ENCODE results near the gene NOL8.

DNA sequence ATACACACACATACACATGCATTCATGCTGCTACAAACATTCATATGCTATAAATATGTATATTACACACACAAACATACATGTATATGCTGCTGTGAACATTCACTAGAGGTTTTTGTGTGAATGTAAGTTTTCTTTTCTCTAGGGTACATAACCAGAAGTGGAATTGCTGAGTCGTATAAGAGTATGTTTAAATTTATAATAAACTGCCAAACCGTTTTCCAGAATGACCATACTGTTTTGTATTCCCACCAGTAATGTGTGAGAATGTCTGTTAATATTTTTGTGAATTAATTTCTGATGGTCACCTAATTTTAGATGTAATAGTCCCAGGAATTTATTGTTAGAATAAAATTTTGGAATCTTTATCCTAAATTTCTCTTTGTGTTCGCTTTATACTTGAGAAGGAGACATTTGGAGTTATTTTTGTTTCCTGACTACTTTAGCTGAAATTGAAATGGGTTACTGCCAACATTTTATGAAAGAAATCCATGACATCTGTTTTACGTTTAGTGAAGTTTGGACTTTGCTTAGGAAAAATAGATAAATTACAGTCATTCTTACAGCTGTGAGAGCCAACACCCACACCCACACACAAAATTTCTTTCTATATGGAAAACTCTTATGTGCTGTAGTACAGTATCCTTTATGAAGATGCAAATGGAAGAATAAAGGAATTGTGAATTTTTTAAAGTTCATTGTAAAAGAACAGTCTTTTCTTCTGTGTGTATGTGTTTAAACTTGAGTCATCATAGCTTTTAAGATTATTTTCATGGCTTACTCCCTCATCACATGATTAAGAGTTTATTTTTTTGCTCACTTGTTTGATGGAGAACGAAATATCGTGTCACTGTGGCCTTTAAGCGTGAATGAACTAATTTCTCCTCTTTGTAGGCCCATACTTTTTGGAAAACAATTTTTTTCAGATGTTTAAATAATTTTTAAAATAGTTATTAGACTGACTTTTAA lies 24.9 kb upstream of the NOL8 start:
- TF ChIP-seq, protein P1, sequence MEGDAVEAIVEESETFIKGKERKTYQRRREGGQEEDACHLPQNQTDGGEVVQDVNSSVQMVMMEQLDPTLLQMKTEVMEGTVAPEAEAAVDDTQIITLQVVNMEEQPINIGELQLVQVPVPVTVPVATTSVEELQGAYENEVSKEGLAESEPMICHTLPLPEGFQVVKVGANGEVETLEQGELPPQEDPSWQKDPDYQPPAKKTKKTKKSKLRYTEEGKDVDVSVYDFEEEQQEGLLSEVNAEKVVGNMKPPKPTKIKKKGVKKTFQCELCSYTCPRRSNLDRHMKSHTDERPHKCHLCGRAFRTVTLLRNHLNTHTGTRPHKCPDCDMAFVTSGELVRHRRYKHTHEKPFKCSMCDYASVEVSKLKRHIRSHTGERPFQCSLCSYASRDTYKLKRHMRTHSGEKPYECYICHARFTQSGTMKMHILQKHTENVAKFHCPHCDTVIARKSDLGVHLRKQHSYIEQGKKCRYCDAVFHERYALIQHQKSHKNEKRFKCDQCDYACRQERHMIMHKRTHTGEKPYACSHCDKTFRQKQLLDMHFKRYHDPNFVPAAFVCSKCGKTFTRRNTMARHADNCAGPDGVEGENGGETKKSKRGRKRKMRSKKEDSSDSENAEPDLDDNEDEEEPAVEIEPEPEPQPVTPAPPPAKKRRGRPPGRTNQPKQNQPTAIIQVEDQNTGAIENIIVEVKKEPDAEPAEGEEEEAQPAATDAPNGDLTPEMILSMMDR (IDR thresholded peaks at IDR 0.05): no peak
- TF ChIP-seq POLR2AphosphoS5 (IDR thresholded peaks at IDR 0.05; ENCODE audit: low read depth, low read length): no peak

All from Panc1 (cell line).